DMS114 treated with DMSO at 0.1 percent for 48 hours (cell line): ENCODE data around the gene CAMTA1.

ENCODE experiments used
- DNase-seq: peaks from one replicate; lab custom pipeline; 2025; ENCODE audit not compliant: unreplicated experiment; lab: John Stamatoyannopoulos, UW

CAMTA1 gene

GRCh38 chr1:6969762-6970161, 184.5 kb downstream of the CAMTA1 start:
- DNase-seq, result no peak

- no peak for DNase-seq
Observed at GRCh38 chr1:6970221-6970620, 185.0 kb downstream of the CAMTA1 start.

- no peak for DNase-seq
Observed at GRCh38 chr1:6971048-6971447, 185.8 kb downstream of the CAMTA1 start.

GRCh38 chr1:6971699-6972098, 186.4 kb downstream of the CAMTA1 start:
- DNase-seq, result no peak

- DNase-seq, result no peak
Observed at GRCh38 chr1:6972399-6972798, 187.1 kb downstream of the CAMTA1 start.

- no peak for DNase-seq
Observed at GRCh38 chr1:6975331-6976043, 190.2 kb downstream of the CAMTA1 start.

GRCh38 chr1:6976044-6976375, 190.8 kb downstream of the CAMTA1 start:
- DNase-seq, result no peak

GRCh38 chr1:6979003-6979613, 193.9 kb downstream of the CAMTA1 start:
- no peak for DNase-seq

GRCh38 chr1:6981595-6981994, 196.3 kb downstream of the CAMTA1 start:
- DNase-seq, result no peak

- no peak for DNase-seq
Observed at GRCh38 chr1:6982443-6982842, 197.2 kb downstream of the CAMTA1 start.

GRCh38 chr1:6982860-6983259, 197.6 kb downstream of the CAMTA1 start:
- DNase-seq, result no peak

GRCh38 chr1:6984536-6984935, 199.3 kb downstream of the CAMTA1 start:
- DNase-seq, result no peak

- no peak for DNase-seq
Observed at GRCh38 chr1:6984986-6985385, 199.7 kb downstream of the CAMTA1 start.

GRCh38 chr1:6985549-6986276, 200.5 kb downstream of the CAMTA1 start:
- DNase-seq, result no peak

- no peak for DNase-seq
Observed at GRCh38 chr1:6986281-6986680, 201.0 kb downstream of the CAMTA1 start.

GRCh38 chr1:6987940-6988339, 202.7 kb downstream of the CAMTA1 start:
- no peak for DNase-seq

GRCh38 chr1:6988796-6989195, 203.5 kb downstream of the CAMTA1 start:
- no peak for DNase-seq

- DNase-seq, result no peak
Observed at GRCh38 chr1:6989212-6990159, 204.2 kb downstream of the CAMTA1 start.

- DNase-seq, result no peak
Observed at GRCh38 chr1:6991266-6991665, 206.0 kb downstream of the CAMTA1 start.

- no peak for DNase-seq
Observed at GRCh38 chr1:6995789-6996188, 210.5 kb downstream of the CAMTA1 start.

- no peak for DNase-seq
Observed at GRCh38 chr1:6996371-6996770, 211.1 kb downstream of the CAMTA1 start.
